Neuronal stem cell (in vitro differentiated cells): ENCODE results near the gene CADM2.

ENCODE experiments used
- DNase-seq: peaks from one replicate; pipeline ENCODE4 v3.0.0-alpha.2; 2013; ENCODE audit warnings: low spot score
- H2AFZ ChIP-seq: one replicate; pipeline ENCODE4 v1.6.1; 2013; ENCODE audit warnings: mild to moderate bottlenecking, low read length, inconsistent platforms
- H2AK5ac ChIP-seq: 2 replicates; pipeline ENCODE4 v1.6.1; 2013; ENCODE audit warnings: low read depth, mild to moderate bottlenecking, inconsistent platforms, low read length, moderate library complexity, mixed read lengths
- H2BK120ac ChIP-seq: 2 replicates; pipeline ENCODE4 v1.6.1; 2013; ENCODE audit warnings: low read depth, mild to moderate bottlenecking, inconsistent platforms, low read length, moderate library complexity, mixed read lengths
- H2BK12ac ChIP-seq: one replicate; pipeline ENCODE4 v1.6.1; 2013; ENCODE audit warnings: low read length, inconsistent platforms
- H2BK15ac ChIP-seq: 2 replicates; pipeline ENCODE4 v1.6.1; 2013; ENCODE audit warnings: mild to moderate bottlenecking, low read length, inconsistent platforms, mixed read lengths
- H2BK5ac ChIP-seq: one replicate; pipeline ENCODE4 v1.6.1; 2013; ENCODE audit warnings: inconsistent platforms, mild to moderate bottlenecking, low read length, moderate library complexity
- H3K14ac ChIP-seq: one replicate; pipeline ENCODE4 v1.6.1; 2013; ENCODE audit warnings: low read length, inconsistent platforms
- H3K18ac ChIP-seq: 2 replicates; pipeline ENCODE4 v1.6.1; 2013; ENCODE audit warnings: low read length, inconsistent platforms
- H3K23ac ChIP-seq: 2 replicates; pipeline ENCODE4 v1.6.1; 2013; ENCODE audit warnings: low read depth, mild to moderate bottlenecking, mixed read lengths, low read length, inconsistent platforms; ENCODE audit not compliant: poor library complexity
- H3K27ac ChIP-seq: replicated peaks from 3 replicates; pipeline ENCODE4 v1.5.1; 2013; ENCODE audit warnings: low read length, inconsistent platforms
- H3K27me3 ChIP-seq, 3 experiments: 2 replicates each; pipeline ENCODE4 v1.6.1; 2013; ENCODE audit warnings: low read length in 3 of 3, mild to moderate bottlenecking in 2 of 3, inconsistent platforms in 1 of 3, low read depth in 1 of 3, mixed read lengths in 1 of 3, moderate library complexity in 1 of 3; ENCODE audit not compliant: control insufficient read depth in 3 of 3, insufficient read depth in 3 of 3
- H3K36me3 ChIP-seq, 2 donors: replicated peaks in 1 of 2; 2 replicates each; pipeline ENCODE4 v1.6.1; 2013; ENCODE audit warnings: low read length in 2 of 2; ENCODE audit not compliant: control insufficient read depth in 2 of 2, insufficient read depth in 2 of 2
- H3K4ac ChIP-seq: 2 replicates; pipeline ENCODE4 v1.6.1; 2013; ENCODE audit warnings: inconsistent platforms, mild to moderate bottlenecking, low read length, moderate library complexity
- H3K4me1 ChIP-seq, 2 donors: 1 replicate in 1 of 2; 2 replicates in 1 of 2; pipeline ENCODE4 v1.6.1; 2013; ENCODE audit warnings: low read length in 2 of 2, low read depth in 1 of 2; ENCODE audit not compliant: control insufficient read depth in 2 of 2, insufficient read depth in 1 of 2
- H3K4me2 ChIP-seq: one replicate; pipeline ENCODE4 v1.6.1; 2013; ENCODE audit warnings: mild to moderate bottlenecking, low read length, inconsistent platforms; ENCODE audit not compliant: insufficient read depth, poor library complexity, severe bottlenecking
- H3K4me3 ChIP-seq, 2 donors: 2 replicates each; pipeline ENCODE4 v1.5.1; 2013; ENCODE audit warnings: low read length in 2 of 2, mild to moderate bottlenecking in 2 of 2, inconsistent platforms in 1 of 2, moderate library complexity in 1 of 2
- H3K79me1 ChIP-seq: one replicate; pipeline ENCODE4 v1.6.1; 2013; ENCODE audit warnings: low read depth, mild to moderate bottlenecking, inconsistent platforms, low read length, moderate library complexity
- H3K9ac ChIP-seq: one replicate; pipeline ENCODE4 v1.6.1; 2013; ENCODE audit warnings: mild to moderate bottlenecking, low read depth, low read length, inconsistent platforms; ENCODE audit not compliant: poor library complexity
- H3K9me3 ChIP-seq, 2 donors: replicated peaks in 1 of 2; 2 replicates each; pipeline versions ENCODE3 to v1.6.1; 2013; ENCODE audit warnings: low read length in 2 of 2, mild to moderate bottlenecking in 2 of 2, inconsistent platforms in 1 of 2, low read depth in 1 of 2, mixed read lengths in 1 of 2, moderate library complexity in 1 of 2; ENCODE audit not compliant: control insufficient read depth in 2 of 2, insufficient read depth in 1 of 2
- H4K8ac ChIP-seq: one replicate; pipeline ENCODE4 v1.6.1; 2013; ENCODE audit warnings: low read depth, mild to moderate bottlenecking, inconsistent platforms, low read length, moderate library complexity
- H4K91ac ChIP-seq: one replicate; pipeline ENCODE4 v1.6.1; 2013; ENCODE audit warnings: low read length, low read depth, mild to moderate bottlenecking, inconsistent platforms; ENCODE audit not compliant: poor library complexity
- WGBS, 2 donors: extraction: QIAGEN DNeasy Blood & Tissue Kit; methylation state at CpG; one replicate each; pipeline ENCODE4 v1.1.7; 2013; ENCODE audit warnings: missing lambda C conversion rate in 2 of 2, mixed read lengths in 1 of 2; ENCODE audit not compliant: insufficient read length in 2 of 2, insufficient replicate concordance in 1 of 2; ENCODE audit errors: extremely low coverage in 2 of 2; 5-methylcytosine and 5-hydroxymethylcytosine counted together

CADM2 gene

GRCh38 chr3:85244091-85244490 lies 285.3 kb downstream of the CADM2 start:
- WGBS, 2 donors: no CpG with 5 or more reads among the region's 4 CpGs
- Histone ChIP-seq H3K4me2 (no peak overlapping the region), H2BK120ac (no peak overlapping the region), H3K4ac (no peak overlapping the region), H3K4me1 (no peaks in the 10 kb centered on the region), H3K18ac (no peak overlapping the region), H3K23ac (no peak overlapping the region), H3K27me3 (no peaks in the 10 kb centered on the region), H3K9ac (no peak overlapping the region), H2BK12ac (no peak overlapping the region), H2AK5ac (no peak overlapping the region), H4K91ac (no peak overlapping the region), H3K79me1 (no peaks in the 10 kb centered on the region), H2AFZ (no peak overlapping the region), H2BK5ac (no peak overlapping the region), H3K27ac (no peak overlapping the region), H2BK15ac (no peak overlapping the region), H3K14ac (no peak overlapping the region), H3K36me3 (no peaks in the 10 kb centered on the region), H4K8ac (no peak overlapping the region), H3K9me3 (no peaks in the 10 kb centered on the region), H3K4me3 (no peak overlapping the region)
- DNase-seq: no peak

GRCh38 chr3:85244519-85244918 lies 285.7 kb downstream of the CADM2 start:
- Histone ChIP-seq H3K23ac (no peak overlapping the region), H3K4ac (no peak overlapping the region), H3K27ac (no peak overlapping the region), H2BK15ac (no peak overlapping the region), H2AK5ac (no peak overlapping the region), H3K27me3 (no peaks in the 10 kb centered on the region), H3K4me1 (no peaks in the 10 kb centered on the region), H4K8ac (no peak overlapping the region), H3K36me3 (no peaks in the 10 kb centered on the region), H3K4me2 (no peak overlapping the region), H2BK12ac (no peak overlapping the region), H3K79me1 (no peaks in the 10 kb centered on the region), H3K14ac (no peak overlapping the region), H3K18ac (no peak overlapping the region), H2BK5ac (no peak overlapping the region), H2BK120ac (no peak overlapping the region), H3K4me3 (no peak overlapping the region), H3K9ac (no peak overlapping the region), H4K91ac (no peak overlapping the region), H3K9me3 (no peaks in the 10 kb centered on the region), H2AFZ (no peak overlapping the region)
- DNase-seq: no peak
- no CpG with 5 or more reads among the region's 2 CpGs for WGBS, 2 donors

GRCh38 chr3:85251766-85252165 lies 293.0 kb downstream of the CADM2 start:
- Histone ChIP-seq H2BK5ac (no peak overlapping the region), H3K27ac (no peak overlapping the region), H2AK5ac (no peak overlapping the region), H3K18ac (no peak overlapping the region), H4K8ac (no peak overlapping the region), H2AFZ (no peak overlapping the region), H3K27me3 (no peaks in the 10 kb centered on the region), H2BK12ac (no peak overlapping the region), H3K4me2 (no peak overlapping the region), H3K4me3 (no peak overlapping the region), H3K9ac (no peak overlapping the region), H2BK15ac (no peak overlapping the region), H3K23ac (no peak overlapping the region), H3K79me1 (no peaks in the 10 kb centered on the region), H3K4ac (no peak overlapping the region), H2BK120ac (no peak overlapping the region), H3K4me1 (no peaks in the 10 kb centered on the region), H3K36me3 (no peaks in the 10 kb centered on the region), H3K14ac (no peak overlapping the region), H3K9me3 (no peaks in the 10 kb centered on the region), H4K91ac (no peak overlapping the region)
- WGBS, 2 donors: no CpG with 5 or more reads among the region's 1 CpG
- no peak for DNase-seq

- Histone ChIP-seq H3K23ac (no peak overlapping the region), H2BK15ac (no peak overlapping the region), H3K79me1 (no peaks in the 10 kb centered on the region), H2AFZ (no peak overlapping the region), H4K8ac (no peak overlapping the region), H2AK5ac (no peak overlapping the region), H2BK12ac (no peak overlapping the region), H3K36me3 (no peaks in the 10 kb centered on the region), H3K18ac (no peak overlapping the region), H3K9me3 (no peaks in the 10 kb centered on the region), H3K4me3 (no peak overlapping the region), H3K14ac (no peak overlapping the region), H3K9ac (no peak overlapping the region), H3K27me3 (no peaks in the 10 kb centered on the region), H3K4ac (no peak overlapping the region), H3K27ac (no peak overlapping the region), H3K4me2 (no peak overlapping the region), H3K4me1 (no peaks in the 10 kb centered on the region), H2BK5ac (no peak overlapping the region), H2BK120ac (no peak overlapping the region), H4K91ac (no peak overlapping the region)
- DNase-seq: no peak
- WGBS, 2 donors: no CpG with 5 or more reads among the region's 1 CpG
Measured at GRCh38 chr3:85252686-85253085, 293.9 kb downstream of the CADM2 start.
